Smooth muscle cell (in vitro differentiated cells): ENCODE results near the gene NFX1. TPM values are rescaled to one million over a fixed set of nuclear protein-coding genes. Genes with fewer than 3 reads are reported as not detected.

Source experiments
- DNase-seq: peaks from one replicate; lab custom pipeline; 2025; ENCODE audit not compliant: unreplicated experiment; lab: John Stamatoyannopoulos, UW
- H2AFZ ChIP-seq: fragments of 200-600 bp; sonication (generic); 2 replicates; pipeline ENCODE4 v1.6.0; 2016; ENCODE audit warnings: antibody characterized with exemption, low read depth, mild to moderate bottlenecking
- H3F3A ChIP-seq: fragments of 200-600 bp; sonication (generic); 2 replicates; pipeline ENCODE4 v1.6.0; 2017; ENCODE audit warnings: antibody characterized with exemption, low read depth
- H3K27ac ChIP-seq: fragments of 200-600 bp; sonication (generic); 2 replicates; pipeline ENCODE4 v1.5.1; 2016; ENCODE audit warnings: low read depth, mild to moderate bottlenecking
- H3K27me3 ChIP-seq: fragments of 200-600 bp; sonication (generic); 2 replicates; pipeline ENCODE4 v1.6.1; 2016; ENCODE audit warnings: low read depth, mild to moderate bottlenecking
- H3K36me3 ChIP-seq: fragments of 200-600 bp; sonication (generic); 2 replicates; pipeline ENCODE4 v1.5.1; 2016; ENCODE audit warnings: low read depth
- H3K4me1 ChIP-seq: fragments of 200-600 bp; sonication (generic); 2 replicates; pipeline ENCODE4 v1.5.1; 2016; ENCODE audit warnings: low read depth
- H3K4me2 ChIP-seq: fragments of 200-600 bp; sonication (generic); 2 replicates; pipeline ENCODE4 v1.6.0; 2016; ENCODE audit warnings: mild to moderate bottlenecking
- H3K4me3 ChIP-seq: fragments of 200-600 bp; sonication (generic); 2 replicates; pipeline ENCODE4 v1.5.1; 2016; ENCODE audit warnings: mild to moderate bottlenecking
- H3K79me2 ChIP-seq: fragments of 200-600 bp; sonication (generic); 2 replicates; pipeline ENCODE4 v1.6.0; 2016; ENCODE audit warnings: low read depth, mild to moderate bottlenecking
- H3K9ac ChIP-seq: fragments of 200-600 bp; sonication (generic); 2 replicates; pipeline ENCODE4 v1.6.0; 2016; ENCODE audit warnings: low read depth
- H3K9me3 ChIP-seq: fragments of 200-600 bp; sonication (generic); replicated peaks from 2 replicates; pipeline ENCODE4 v1.5.1; 2016; ENCODE audit warnings: low read depth
- H4K20me1 ChIP-seq: fragments of 200-600 bp; sonication (generic); 2 replicates; pipeline ENCODE4 v1.6.0; 2016; ENCODE audit warnings: low read depth
- WGBS: methylation state at CpG from one replicate; pipeline ENCODE4 v1.1.7; 2016; ENCODE audit warnings: low lambda C conversion rate; 5-methylcytosine and 5-hydroxymethylcytosine counted together
- polyA plus RNA-seq: library from polyadenylated mRNA; unstranded; fragments of >200 nt; fragmentation: Nextera tagmentation; extraction: Ambion mirVana; gene quantifications from 2 replicates; pipeline ENCODE4 v1.2.1, GENCODE V29; 2016
- small RNA-seq: library from RNA; depleted of rRNA; stranded (forward); fragments of <200 nt; gene quantifications from one replicate; pipeline ENCODE3, GENCODE V24; 2014
- total RNA-seq: library from RNA; depleted of rRNA; stranded (reverse); fragments of >200 nt; gene quantifications from 2 replicates; pipeline ENCODE4 v1.2.3, GENCODE V29; 2014
- TF ChIP-seq, protein P1 (sequence below): fragments of 200-600 bp; sonication (generic); IDR thresholded peaks from 2 replicates; pipeline ENCODE4 v1.5.1; 2017; ENCODE audit warnings: borderline replicate concordance, mild to moderate bottlenecking, antibody characterized with exemption; ENCODE audit not compliant: insufficient read depth, poor library complexity, severe bottlenecking

Gene NFX1
- total and polyA plus RNA-seq, 2 experiments from 2014 or later = 19.3 to 22.8 TPM

DNA sequence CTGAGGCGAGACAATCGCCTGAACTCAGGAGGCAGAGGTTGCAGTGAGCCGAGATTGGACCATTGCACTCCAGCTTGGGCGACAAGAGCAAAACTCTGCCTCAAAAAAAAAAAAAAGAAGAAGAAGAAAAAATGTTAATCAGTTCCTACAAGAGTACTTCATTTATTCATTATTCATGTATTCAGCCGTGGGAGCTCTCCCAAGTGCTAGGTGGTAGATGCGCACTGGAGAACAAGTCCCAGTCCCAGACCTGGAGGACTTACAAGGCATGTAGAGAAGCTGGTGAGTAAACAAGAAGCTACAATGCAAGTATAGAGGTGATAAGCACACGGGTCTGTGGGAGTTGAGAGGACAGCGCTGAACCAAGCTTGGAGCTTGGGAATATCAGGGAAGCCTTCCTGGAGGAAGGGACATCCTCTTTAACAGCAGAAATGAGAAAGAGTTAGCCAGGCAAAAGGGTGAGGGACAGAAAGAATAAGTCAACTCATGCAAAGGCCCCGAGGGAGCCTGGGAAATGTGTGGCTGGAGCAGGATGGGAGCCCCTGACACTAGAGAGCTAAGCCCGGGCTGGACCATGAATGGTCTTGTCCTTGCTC is 129.5 kb downstream of the NFX1 start:
- Histone ChIP-seq H3K4me1 (no peaks in the 10 kb centered on the region), H3K27me3 (no peaks in the 10 kb centered on the region), H3K79me2 (no peaks in the 10 kb centered on the region), H3K9me3 (no peaks in the 10 kb centered on the region), H3K9ac (no peak overlapping the region), H3K4me2 (no peak overlapping the region), H3F3A (no peaks in the 10 kb centered on the region), H3K4me3 (no peak overlapping the region), H4K20me1 (no peaks in the 10 kb centered on the region), H3K27ac (no peak overlapping the region), H3K36me3 (no peaks in the 10 kb centered on the region), H2AFZ (no peak overlapping the region)
- WGBS = 81% methylated on average over 10 of the region's 10 CpGs
- DNase-seq = no peak
- TF ChIP-seq, protein P1, sequence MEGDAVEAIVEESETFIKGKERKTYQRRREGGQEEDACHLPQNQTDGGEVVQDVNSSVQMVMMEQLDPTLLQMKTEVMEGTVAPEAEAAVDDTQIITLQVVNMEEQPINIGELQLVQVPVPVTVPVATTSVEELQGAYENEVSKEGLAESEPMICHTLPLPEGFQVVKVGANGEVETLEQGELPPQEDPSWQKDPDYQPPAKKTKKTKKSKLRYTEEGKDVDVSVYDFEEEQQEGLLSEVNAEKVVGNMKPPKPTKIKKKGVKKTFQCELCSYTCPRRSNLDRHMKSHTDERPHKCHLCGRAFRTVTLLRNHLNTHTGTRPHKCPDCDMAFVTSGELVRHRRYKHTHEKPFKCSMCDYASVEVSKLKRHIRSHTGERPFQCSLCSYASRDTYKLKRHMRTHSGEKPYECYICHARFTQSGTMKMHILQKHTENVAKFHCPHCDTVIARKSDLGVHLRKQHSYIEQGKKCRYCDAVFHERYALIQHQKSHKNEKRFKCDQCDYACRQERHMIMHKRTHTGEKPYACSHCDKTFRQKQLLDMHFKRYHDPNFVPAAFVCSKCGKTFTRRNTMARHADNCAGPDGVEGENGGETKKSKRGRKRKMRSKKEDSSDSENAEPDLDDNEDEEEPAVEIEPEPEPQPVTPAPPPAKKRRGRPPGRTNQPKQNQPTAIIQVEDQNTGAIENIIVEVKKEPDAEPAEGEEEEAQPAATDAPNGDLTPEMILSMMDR = no peak

Small RNA genes lying within 50 kb of the gene (small RNA-seq; reads per million reads assigned to genes)
- not detected for gene RF00019

Other genes starting within 250 kb of the NFX1 start
- gene SMU1, start 213.8 kb upstream of the NFX1 start, total RNA-seq = 17.4 and 18.8 TPM in 2 replicates
- gene SMU1, start 213.8 kb upstream of the NFX1 start, polyA plus RNA-seq = 13.7 and 15.1 TPM in 2 replicates
- 46.9 and 56.3 TPM in 2 replicates for gene B4GALT1, start 123.2 kb upstream of the NFX1 start, total RNA-seq
- gene B4GALT1, start 123.2 kb upstream of the NFX1 start, polyA plus RNA-seq = 49.2 and 49.3 TPM in 2 replicates
- gene SPINK4, start 50.3 kb upstream of the NFX1 start, total RNA-seq = not detected in 2 replicates
- not detected in 2 replicates for gene SPINK4, start 50.3 kb upstream of the NFX1 start, polyA plus RNA-seq
- gene BAG1, start 25.8 kb upstream of the NFX1 start, total RNA-seq = 34.1 and 39.9 TPM in 2 replicates
- gene BAG1, start 25.8 kb upstream of the NFX1 start, polyA plus RNA-seq = 43.3 and 56.4 TPM in 2 replicates
- 112 and 124 TPM in 2 replicates for gene CHMP5, start 25.5 kb upstream of the NFX1 start, total RNA-seq
- 85.9 and 99.3 TPM in 2 replicates for gene CHMP5, start 25.5 kb upstream of the NFX1 start, polyA plus RNA-seq
- 0.76 TPM in 1 of 2 replicates, not detected in the other for gene AQP7, start 112.1 kb downstream of the NFX1 start, total RNA-seq
- gene AQP7, start 112.1 kb downstream of the NFX1 start, polyA plus RNA-seq = 0.45 TPM in 1 of 2 replicates, not detected in the other
- gene AQP3, start 157.1 kb downstream of the NFX1 start, total RNA-seq = 20.9 and 33.3 TPM in 2 replicates
- 29.3 and 30.8 TPM in 2 replicates for gene AQP3, start 157.1 kb downstream of the NFX1 start, polyA plus RNA-seq
- 14.0 and 23.0 TPM in 2 replicates for gene NOL6, start 183.4 kb downstream of the NFX1 start, total RNA-seq
- gene NOL6, start 183.4 kb downstream of the NFX1 start, polyA plus RNA-seq = 19.8 and 23.4 TPM in 2 replicates
- gene ANKRD18B, start 233.7 kb downstream of the NFX1 start, total RNA-seq = 0.04 and 0.27 TPM in 2 replicates
- gene ANKRD18B, start 233.7 kb downstream of the NFX1 start, polyA plus RNA-seq = 1.0 TPM in 1 of 2 replicates, not detected in the other